ENCODE data around the gene ABCG4.
"Not testable (repeated sequence)": the region's sequence is repeated elsewhere in the genome, so short reads cannot be mapped to it uniquely, and the experiment has no call there.

GRCh38 chr11:119201236-119201635, 52.4 kb downstream of the ABCG4 start:
- TF ChIP-seq CTCF, POLR2A (IDR thresholded peaks at IDR 0.05): not testable (repeated sequence)

Measured in adrenal gland (tissue), 5 donors.